ENCODE results near the gene MPRIP.

- TF ChIP-seq CTCF (IDR thresholded peaks at IDR 0.05) (no peak), POLR2A (IDR thresholded peaks at IDR 0.05) (no peak)
These were observed 174.5 kb downstream of the MPRIP start for GRCh38 chr17:17216776-17217175.
